Prostate gland (tissue), 2 donors: Measurements from ENCODE around the gene SPRED2.

Experiments used
- CTCF ChIP-seq, 4 experiments: fragments of 200-600 bp in 2 of 4; fragments of 450-650 bp in 2 of 4; sonication (generic) in 2 of 4; IDR thresholded peaks; 1 replicate in 3 of 4; 2 replicates in 1 of 4; pipeline ENCODE4 v1.5.1; 2016 to 2019; ENCODE audit warnings: antibody characterized with exemption in 4 of 4, mild to moderate bottlenecking in 2 of 4, moderate library complexity in 2 of 4
- POLR2A ChIP-seq: fragments of 450-650 bp; IDR thresholded peaks from one replicate; pipeline ENCODE4 v1.6.1; 2016; ENCODE audit warnings: antibody characterized with exemption, mild to moderate bottlenecking
- POLR2AphosphoS5 ChIP-seq: sonication (generic); formaldehyde crosslinking; IDR thresholded peaks from one replicate; pipeline ENCODE4 v1.6.1; 2017; ENCODE audit warnings: antibody characterized with exemption

- TF ChIP-seq CTCF (IDR thresholded peaks at IDR 0.05) (no peak), POLR2A (no peak), POLR2AphosphoS5 (no peak)
These were observed 42.3 kb downstream of the SPRED2 start for GRCh38 chr2:65390134-65390533.
